CD4-positive, CD25-positive, alpha-beta regulatory T cell (primary cell): ENCODE data around the gene CT47C1. TPM values are rescaled to one million over a fixed set of nuclear protein-coding genes. Genes with fewer than 3 reads are reported as not detected.

Experiments
- ATAC-seq, 2 donors: fragments of 150-1000 bp; cut with Tn5 transposase; one replicate each; pipeline ENCODE4 v1.10.0; 2021; ENCODE audit warnings: low read depth in 2 of 2, moderate number of reproducible peaks in 2 of 2, moderate library complexity in 1 of 2
- DNase-seq, 3 donors: peaks; one replicate each; pipeline versions ENCODE4 v3.0.0 to v3.0.0-alpha.2; 2012 to 2022; ENCODE audit warnings: mixed read lengths in 1 of 3
- H3K27ac ChIP-seq: one replicate; pipeline ENCODE4 v1.7.0; 2013; ENCODE audit warnings: mild to moderate bottlenecking, low read length; ENCODE audit not compliant: insufficient read depth, poor library complexity, severe bottlenecking
- H3K27me3 ChIP-seq: one replicate; pipeline ENCODE4 v1.7.0; 2013; ENCODE audit warnings: low read length; ENCODE audit not compliant: control insufficient read depth, insufficient read depth
- H3K36me3 ChIP-seq: one replicate; pipeline ENCODE4 v1.7.0; 2013; ENCODE audit warnings: mild to moderate bottlenecking, low read length, moderate library complexity; ENCODE audit not compliant: control insufficient read depth, insufficient read depth
- H3K4me1 ChIP-seq: 2 replicates; pipeline ENCODE4 v1.7.0; 2013; ENCODE audit warnings: mild to moderate bottlenecking, low read length; ENCODE audit not compliant: insufficient read depth, control insufficient read depth, poor library complexity, severe bottlenecking
- H3K4me3 ChIP-seq: one replicate; pipeline ENCODE4 v1.7.0; 2013; ENCODE audit warnings: low read depth, mild to moderate bottlenecking, low read length, moderate library complexity
- H3K9me3 ChIP-seq, 2 experiments: 1 replicate in 1 of 2; 2 replicates in 1 of 2; pipeline ENCODE4 v1.7.0; 2013; ENCODE audit warnings: low read length in 2 of 2, mild to moderate bottlenecking in 1 of 2, moderate library complexity in 1 of 2; ENCODE audit not compliant: control insufficient read depth in 2 of 2
- H3K27ac Mint-ChIP-seq, 3 donors: one replicate each; pipeline ENCODE4 v1.8.0; 2020 to 2022; ENCODE audit warnings: mild to moderate bottlenecking in 3 of 3, mixed read lengths in 3 of 3, moderate library complexity in 2 of 3
- H3K27me3 Mint-ChIP-seq: one replicate; pipeline ENCODE4 v1.8.0; 2022; ENCODE audit warnings: mild to moderate bottlenecking, mixed read lengths
- H3K36me3 Mint-ChIP-seq: one replicate; pipeline ENCODE4 v1.8.0; 2020; ENCODE audit warnings: mixed read lengths
- H3K4me1 Mint-ChIP-seq, 4 donors: one replicate each; pipeline ENCODE4 v1.8.0; 2020 to 2022; ENCODE audit warnings: mixed read lengths in 4 of 4, mild to moderate bottlenecking in 1 of 4
- H3K4me3 Mint-ChIP-seq, 4 donors: one replicate each; pipeline ENCODE4 v1.8.0; 2020 to 2022; ENCODE audit warnings: mild to moderate bottlenecking in 4 of 4, mixed read lengths in 4 of 4, moderate library complexity in 3 of 4
- H3K9me3 Mint-ChIP-seq, 7 donors: one replicate each; pipeline ENCODE4 v1.8.0; 2020 to 2022; ENCODE audit warnings: mixed read lengths in 7 of 7, mild to moderate bottlenecking in 3 of 7, moderate library complexity in 2 of 7
- polyA plus RNA-seq, 4 donors: library from polyadenylated mRNA; unstranded; fragments of 300-500 nt; fragmentation: Illumina TruSeq; gene quantifications; one replicate each; pipeline ENCODE4 v1.2.3, GENCODE V29; 2021
- total RNA-seq: library from RNA; stranded (reverse); gene quantifications from one replicate; pipeline ENCODE4 v1.2.3, GENCODE V29; 2022

The CT47C1 gene
- total and polyA plus RNA-seq, 5 donors from 2014 or later = not detected

DNA sequence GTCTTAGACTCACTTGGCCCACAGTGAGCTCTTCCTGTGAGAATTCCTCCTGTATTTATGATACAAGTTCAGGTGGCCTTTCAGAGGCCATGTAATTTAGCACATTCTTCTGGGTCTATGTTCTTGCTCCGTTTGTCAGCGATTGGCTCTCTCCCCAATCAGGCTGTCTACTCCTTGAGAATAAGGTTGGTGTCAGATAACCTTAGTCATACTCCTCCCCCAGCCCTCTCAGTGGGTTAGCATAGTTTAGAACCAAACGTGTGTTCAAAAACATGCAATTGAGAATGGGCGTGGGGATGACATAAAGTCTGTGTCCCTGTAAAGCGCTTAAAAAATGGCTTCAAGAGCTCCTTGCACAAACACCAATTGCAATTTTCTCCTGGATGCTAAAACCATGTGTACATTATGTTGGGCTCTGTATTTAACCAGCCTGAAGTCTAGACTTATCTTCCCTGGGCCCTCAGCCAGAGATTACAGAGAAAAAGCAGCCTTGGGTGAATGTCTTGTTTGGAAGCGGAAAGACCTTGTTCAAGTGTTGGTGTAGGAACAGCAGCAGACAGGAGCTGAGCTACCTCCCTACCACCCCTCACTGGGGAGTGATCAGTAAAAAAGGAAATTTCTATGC lies 9.9 kb upstream of the CT47C1 start:
- H3K27ac Mint-ChIP-seq = no peak overlapping the region
- Histone ChIP-seq H3K27ac (no peak overlapping the region), H3K36me3 (no peaks in the 10 kb centered on the region), H3K27me3 (no peaks in the 10 kb centered on the region), H3K4me3 (no peak overlapping the region), H3K4me1 (no peaks in the 10 kb centered on the region), H3K9me3 (no peaks in the 10 kb centered on the region)
- H3K4me1 Mint-ChIP-seq = no peaks in the 10 kb centered on the region
- no peaks in the 10 kb centered on the region for H3K9me3 Mint-ChIP-seq
- no peak for ATAC-seq
- no peak overlapping the region for H3K4me3 Mint-ChIP-seq
- no peaks in the 10 kb centered on the region for H3K36me3 Mint-ChIP-seq
- no peak for DNase-seq
- H3K27me3 Mint-ChIP-seq = peaks cover 4% of the 10 kb centered on the region

DNA sequence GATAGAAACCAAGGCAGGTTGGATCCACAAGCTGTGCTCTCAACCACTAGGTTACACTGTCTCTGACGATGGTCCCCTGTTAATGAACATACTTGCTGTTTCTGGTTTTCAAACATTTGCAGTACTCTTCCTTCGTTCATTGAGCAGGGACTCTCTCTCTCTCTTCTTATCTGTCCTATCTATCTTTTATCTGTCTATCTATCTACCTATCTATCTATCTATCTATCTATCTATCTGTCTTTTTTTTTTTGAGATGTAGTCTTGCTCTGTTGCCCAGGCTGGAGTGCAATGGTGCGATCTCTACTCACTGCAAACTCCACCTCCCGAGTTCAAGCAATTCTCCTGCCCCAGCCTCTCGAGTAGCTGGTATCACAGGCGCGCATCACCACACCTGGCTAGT lies 9.4 kb upstream of the CT47C1 start:
- no peak overlapping the region for H3K27ac ChIP-seq
- H3K4me3 ChIP-seq = no peak overlapping the region
- H3K27ac Mint-ChIP-seq = no peak overlapping the region
- H3K4me1 Mint-ChIP-seq = no peaks in the 10 kb centered on the region
- no peaks in the 10 kb centered on the region for H3K36me3 Mint-ChIP-seq
- H3K4me1 ChIP-seq = no peaks in the 10 kb centered on the region
- no peaks in the 10 kb centered on the region for H3K9me3 Mint-ChIP-seq
- H3K4me3 Mint-ChIP-seq = no peak overlapping the region
- peaks cover 4% of the 10 kb centered on the region for H3K27me3 Mint-ChIP-seq
- H3K9me3 ChIP-seq = no peaks in the 10 kb centered on the region
- ATAC-seq = no peak
- H3K27me3 ChIP-seq = no peaks in the 10 kb centered on the region
- DNase-seq = no peak
- no peaks in the 10 kb centered on the region for H3K36me3 ChIP-seq

DNA sequence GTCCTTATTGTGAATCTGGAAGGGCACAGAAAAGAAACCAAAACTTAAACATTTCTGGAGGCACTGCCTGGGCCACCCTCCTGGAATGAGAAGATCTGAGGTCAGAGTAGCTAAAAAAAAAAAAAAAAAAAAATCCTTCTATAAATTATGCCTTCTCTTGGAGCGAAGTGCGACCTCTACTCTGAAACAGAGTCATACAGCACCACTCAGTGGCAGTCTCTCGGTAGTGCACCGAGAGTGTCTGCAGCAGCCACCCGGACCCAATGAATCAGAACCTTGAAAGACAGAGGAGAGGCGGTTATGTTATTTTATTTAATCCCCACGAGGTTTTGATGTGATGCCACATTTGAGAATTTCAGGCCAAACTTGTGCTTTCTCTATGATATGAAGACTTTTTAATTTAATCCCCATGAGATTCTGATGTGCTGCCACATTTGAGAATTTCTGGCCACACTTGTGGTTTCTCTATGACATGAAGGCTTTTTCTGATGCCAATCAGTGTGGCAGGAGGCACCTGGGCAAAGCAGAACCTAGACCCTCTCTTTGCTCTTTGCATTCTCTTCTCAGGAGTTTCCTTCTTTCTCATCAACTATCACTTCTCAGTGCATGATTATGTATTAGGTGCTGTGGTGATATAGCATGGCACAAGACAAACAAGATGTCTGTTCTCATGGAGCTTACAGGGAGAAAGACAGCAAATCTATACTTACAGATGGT lies 5.6 kb upstream of the CT47C1 start:
- H3K27me3 Mint-ChIP-seq = peaks cover 4% of the 10 kb centered on the region
- no peak overlapping the region for H3K4me3 Mint-ChIP-seq
- no peak overlapping the region for H3K27ac Mint-ChIP-seq
- H3K9me3 ChIP-seq = no peaks in the 10 kb centered on the region
- H3K4me3 ChIP-seq = no peak overlapping the region
- peak; percentile 1 to 35 (median 15) for DNase-seq
- H3K27ac ChIP-seq = no peak overlapping the region
- H3K4me1 Mint-ChIP-seq = no peaks in the 10 kb centered on the region
- no peaks in the 10 kb centered on the region for H3K36me3 Mint-ChIP-seq
- H3K36me3 ChIP-seq = no peaks in the 10 kb centered on the region
- peak in 1 of 2 donors; percentile 50 for ATAC-seq
- H3K4me1 ChIP-seq = no peaks in the 10 kb centered on the region
- H3K27me3 ChIP-seq = peaks cover 4% of the 10 kb centered on the region
- H3K9me3 Mint-ChIP-seq = no peaks in the 10 kb centered on the region

DNA sequence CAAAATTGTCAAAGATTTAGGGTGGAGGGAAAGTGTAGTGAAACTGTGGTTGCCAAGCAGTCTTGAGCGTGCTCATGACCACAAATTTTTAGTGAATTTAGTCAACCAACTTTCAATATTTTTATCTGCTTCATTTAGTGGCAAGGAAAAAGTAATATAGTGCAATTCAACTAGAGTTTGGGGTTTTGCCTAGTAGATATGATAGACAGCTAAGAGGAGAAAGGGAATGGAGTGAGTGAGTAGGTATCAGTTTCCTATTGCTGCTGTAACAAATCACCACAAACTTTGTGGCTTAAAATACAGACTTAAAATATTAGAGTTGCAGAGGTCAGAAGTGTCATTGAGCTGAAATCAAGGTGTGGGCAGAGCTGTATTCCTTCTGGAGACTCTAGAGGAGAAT lies 3.7 kb upstream of the CT47C1 start:
- ATAC-seq (no peak), DNase-seq (no peak)
- H3K4me1 Mint-ChIP-seq = no peaks in the 10 kb centered on the region
- Histone ChIP-seq H3K36me3 (no peaks in the 10 kb centered on the region), H3K9me3 (no peaks in the 10 kb centered on the region), H3K4me1 (no peaks in the 10 kb centered on the region), H3K27me3 (peaks cover 4% of the 10 kb centered on the region), H3K4me3 (no peak overlapping the region), H3K27ac (no peak overlapping the region)
- H3K4me3 Mint-ChIP-seq = no peak overlapping the region
- no peaks in the 10 kb centered on the region for H3K9me3 Mint-ChIP-seq
- H3K36me3 Mint-ChIP-seq = no peaks in the 10 kb centered on the region
- no peak overlapping the region for H3K27ac Mint-ChIP-seq
- no peaks in the 10 kb centered on the region for H3K27me3 Mint-ChIP-seq

DNA sequence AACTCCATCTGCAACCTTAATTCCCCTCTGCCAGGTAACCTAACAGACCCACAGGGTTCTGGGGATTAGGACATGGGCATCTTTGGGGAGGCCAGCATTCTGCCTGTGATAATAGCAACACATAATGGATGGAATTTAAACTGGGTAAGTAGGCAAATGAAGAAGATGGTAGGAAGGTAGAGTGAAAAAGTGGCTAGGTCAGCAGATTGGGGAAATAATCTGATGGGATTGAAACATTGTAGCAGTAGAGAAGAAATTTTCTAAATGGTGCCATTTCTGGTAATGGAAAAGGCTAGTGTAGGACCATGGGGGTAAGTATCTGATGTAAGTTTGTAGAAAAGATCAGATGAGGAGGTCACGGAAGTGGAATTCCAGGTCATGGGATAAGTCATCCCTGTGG lies 3.0 kb upstream of the CT47C1 start:
- Histone ChIP-seq H3K4me3 (no peak overlapping the region), H3K4me1 (no peaks in the 10 kb centered on the region), H3K9me3 (no peaks in the 10 kb centered on the region), H3K27ac (no peak overlapping the region), H3K27me3 (peaks cover 4% of the 10 kb centered on the region), H3K36me3 (no peaks in the 10 kb centered on the region)
- Mint-ChIP-seq H3K27me3 (no peaks in the 10 kb centered on the region), H3K36me3 (no peaks in the 10 kb centered on the region), H3K4me1 (no peaks in the 10 kb centered on the region), H3K27ac (no peak overlapping the region), H3K9me3 (no peaks in the 10 kb centered on the region), H3K4me3 (no peak overlapping the region)
- DNase-seq = no peak
- ATAC-seq = no peak

DNA sequence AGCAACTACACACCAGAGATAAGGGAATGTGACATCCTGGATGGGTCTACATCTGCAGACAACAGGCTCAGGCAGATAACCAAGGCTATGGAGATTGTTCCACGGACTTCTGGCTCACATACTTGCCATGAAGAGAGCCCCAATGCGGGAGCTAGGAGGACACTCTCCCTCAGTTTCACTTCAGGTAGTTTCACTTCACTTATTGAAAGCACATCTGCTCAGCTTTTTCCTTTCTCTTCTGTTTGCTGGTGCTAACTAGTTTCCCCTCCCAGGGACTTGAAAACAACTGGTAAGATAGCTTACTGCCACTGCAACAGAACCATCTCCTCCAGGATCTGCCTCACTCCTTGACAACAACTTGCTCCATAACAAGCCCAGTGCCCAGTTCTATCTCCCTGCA lies 1.4 kb upstream of the CT47C1 start:
- H3K36me3 Mint-ChIP-seq = no peaks in the 10 kb centered on the region
- H3K36me3 ChIP-seq = no peaks in the 10 kb centered on the region
- no peaks in the 10 kb centered on the region for H3K9me3 ChIP-seq
- no peak overlapping the region for H3K4me3 Mint-ChIP-seq
- DNase-seq (no peak), ATAC-seq (no peak)
- H3K4me3 ChIP-seq = no peak overlapping the region
- no peaks in the 10 kb centered on the region for H3K27me3 Mint-ChIP-seq
- no peaks in the 10 kb centered on the region for H3K4me1 Mint-ChIP-seq
- no peak overlapping the region for H3K27ac ChIP-seq
- no peaks in the 10 kb centered on the region for H3K4me1 ChIP-seq
- no peaks in the 10 kb centered on the region for H3K9me3 Mint-ChIP-seq
- H3K27me3 ChIP-seq = peaks cover 4% of the 10 kb centered on the region
- no peak overlapping the region for H3K27ac Mint-ChIP-seq

DNA sequence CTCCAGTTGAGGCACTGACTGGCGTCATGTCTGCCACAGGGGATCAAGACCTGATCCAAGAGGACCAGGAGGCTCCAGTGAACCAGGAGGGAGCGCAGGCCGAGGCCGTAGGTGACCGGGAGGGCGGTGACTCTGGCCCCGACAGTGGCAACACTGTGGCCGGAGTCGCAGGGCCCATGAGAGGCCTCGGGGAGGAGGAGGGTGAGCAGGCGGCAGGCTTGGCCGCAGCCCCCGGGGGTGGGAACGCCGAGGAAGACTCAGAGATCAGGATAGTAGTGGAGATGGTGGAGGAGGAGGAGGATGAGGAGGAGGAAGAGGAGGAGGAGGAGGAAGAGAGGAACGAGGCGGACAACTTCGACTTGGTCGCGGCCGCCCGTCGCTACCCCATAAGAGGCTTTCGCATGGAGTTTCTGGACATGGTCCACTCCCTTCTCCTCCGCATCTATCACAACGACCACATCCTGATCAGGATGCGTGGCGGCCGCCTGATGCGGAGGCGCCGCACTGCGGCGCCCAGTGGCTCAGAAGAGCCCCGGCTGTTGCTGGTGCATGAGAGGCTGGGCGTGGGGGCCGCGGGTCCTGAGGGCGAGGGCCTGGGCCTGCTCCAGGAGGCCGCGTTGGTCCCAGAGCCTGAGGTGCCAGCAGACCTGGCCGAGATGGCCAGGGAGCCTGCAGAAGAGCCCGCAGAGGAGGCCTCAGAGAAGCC lies 560 bp downstream of the CT47C1 start:
- no peak for DNase-seq
- no peaks in the 10 kb centered on the region for H3K9me3 ChIP-seq
- no peaks in the 10 kb centered on the region for H3K36me3 Mint-ChIP-seq

More for the DNA sequence above, 560 bp downstream of the CT47C1 start:
- Histone ChIP-seq H3K4me1 (no peaks in the 10 kb centered on the region), H3K27ac (no peak overlapping the region), H3K27me3 (peaks cover 4% of the 10 kb centered on the region), H3K4me3 (no peak overlapping the region), H3K36me3 (no peaks in the 10 kb centered on the region)
- Mint-ChIP-seq H3K27me3 (no peaks in the 10 kb centered on the region), H3K27ac (no peak overlapping the region), H3K4me3 (no peak overlapping the region), H3K9me3 (no peaks in the 10 kb centered on the region), H3K4me1 (no peaks in the 10 kb centered on the region)
- ATAC-seq = no peak
